ENCODE measurements around the gene DDX31.
A peak's percentile ranks its signal among the peaks of the same experiment; 100 is the strongest.
"Not testable (repeated sequence)": the region's sequence is repeated elsewhere in the genome, so short reads cannot be mapped to it uniquely, and the experiment has no call there.

Gene DDX31

GRCh38 chr9:132575005-132575609 is 94.7 kb downstream of the DDX31 start:
- DNase-seq: peak; percentile 70

- DNase-seq: peak; percentile 20
These were observed 96.9 kb downstream of the DDX31 start for GRCh38 chr9:132572921-132573320.

- DNase-seq: no peak
These were observed 97.8 kb downstream of the DDX31 start for GRCh38 chr9:132571806-132572600.

GRCh38 chr9:132568787-132569186 is 101.0 kb downstream of the DDX31 start:
- DNase-seq: not testable (repeated sequence)

- no peak for DNase-seq
These were observed 105.3 kb downstream of the DDX31 start for GRCh38 chr9:132564526-132564925.

- no peak for DNase-seq
These were observed 107.5 kb downstream of the DDX31 start for GRCh38 chr9:132562306-132562573.

GRCh38 chr9:132560616-132561202 is 109.1 kb downstream of the DDX31 start:
- no peak for DNase-seq

GRCh38 chr9:132559711-132560110 is 110.1 kb downstream of the DDX31 start:
- no peak for DNase-seq

GRCh38 chr9:132557159-132557558 is 112.6 kb downstream of the DDX31 start:
- no peak for DNase-seq

- DNase-seq: no peak
These were observed 113.1 kb downstream of the DDX31 start for GRCh38 chr9:132556714-132557113.

- no peak for DNase-seq
These were observed 113.5 kb downstream of the DDX31 start for GRCh38 chr9:132556235-132556634.

- DNase-seq: no peak
These were observed 114.3 kb downstream of the DDX31 start for GRCh38 chr9:132555528-132555927.

GRCh38 chr9:132554755-132555154 is 115.0 kb downstream of the DDX31 start:
- DNase-seq: no peak

GRCh38 chr9:132552041-132552440 is 117.7 kb downstream of the DDX31 start:
- no peak for DNase-seq

GRCh38 chr9:132551556-132551955 is 118.2 kb downstream of the DDX31 start:
- DNase-seq: no peak

- no peak for DNase-seq
These were observed 120.8 kb downstream of the DDX31 start for GRCh38 chr9:132548751-132549640.

GRCh38 chr9:132547976-132548730 is 121.6 kb downstream of the DDX31 start:
- no peak for DNase-seq

- DNase-seq: no peak
These were observed 122.3 kb downstream of the DDX31 start for GRCh38 chr9:132547436-132547835.

GRCh38 chr9:132547052-132547431 is 122.7 kb downstream of the DDX31 start:
- DNase-seq: no peak

- peak; percentile 2 for DNase-seq
These were observed 123.4 kb downstream of the DDX31 start for GRCh38 chr9:132546148-132547051.

- DNase-seq: no peak
These were observed 124.2 kb downstream of the DDX31 start for GRCh38 chr9:132545578-132545977.

- DNase-seq: no peak
These were observed 125.8 kb downstream of the DDX31 start for GRCh38 chr9:132543960-132544359.

Data from HCEC 1CT (cell line).